Body of pancreas (tissue), 4 donors: ENCODE measurements around the gene MRPS18A. TPM values are rescaled to one million over a fixed set of nuclear protein-coding genes. Genes with fewer than 3 reads are reported as not detected.

ENCODE experiments used
- ATAC-seq: fragments of 150-250 bp; one replicate; pipeline ENCODE4 v1.9.1; 2016
- DNase-seq, 4 donors: peaks; one replicate each; pipeline ENCODE4 v3.0.0-alpha.2; 2019
- H3K27ac ChIP-seq, 4 donors: fragments of 200-600 bp; sonication (generic); 1 replicate in 3 of 4; 2 replicates in 1 of 4; pipeline versions ENCODE4 v1.5.1 to v1.6.1; 2016 to 2019; ENCODE audit warnings: mild to moderate bottlenecking in 1 of 4, mixed read lengths in 1 of 4, moderate library complexity in 1 of 4
- H3K27me3 ChIP-seq, 2 donors: fragments of 200-600 bp; sonication (generic); one replicate each; pipeline ENCODE4 v1.6.0; 2016; ENCODE audit warnings: mild to moderate bottlenecking in 1 of 2
- H3K36me3 ChIP-seq, 2 donors: fragments of 200-600 bp; sonication (generic); replicated peaks in 1 of 2; 2 replicates each; pipeline ENCODE4 v1.5.1; 2016; ENCODE audit warnings: low read depth in 2 of 2; ENCODE audit not compliant: insufficient read depth in 1 of 2
- H3K4me1 ChIP-seq: fragments of 200-600 bp; sonication (generic); one replicate; pipeline ENCODE4 v1.6.0; 2016
- H3K4me3 ChIP-seq, 2 donors: fragments of 200-600 bp; sonication (generic); 1 replicate in 1 of 2; 2 replicates in 1 of 2; pipeline ENCODE4 v1.5.1; 2016 to 2019
- H3K9me3 ChIP-seq, 3 donors: fragments of 200-600 bp; sonication (generic); 1 replicate in 2 of 3; 2 replicates in 1 of 3; pipeline ENCODE4 v1.5.1; 2016
- CTCF ChIP-seq, 7 experiments: fragments of 450-650 bp in 4 of 7; fragments of 200-600 bp in 3 of 7; sonication (generic) in 3 of 7; IDR thresholded peaks; one replicate each; pipeline ENCODE4 v1.5.1; 2016 to 2019; ENCODE audit warnings: antibody characterized with exemption in 7 of 7
- POLR2A ChIP-seq, 3 donors: fragments of 450-650 bp; IDR thresholded peaks; one replicate each; pipeline ENCODE4 v1.6.1; 2016; ENCODE audit warnings: antibody characterized with exemption in 3 of 3, mild to moderate bottlenecking in 2 of 3
- WGBS, 2 donors: methylation state at CpG; one replicate each; pipeline ENCODE4 v1.1.5; 2017; 5-methylcytosine and 5-hydroxymethylcytosine counted together
- intact Hi-C: fragments of 100-400 bp; cut with DNase I; formaldehyde crosslinking; loops from one replicate; pipeline ENCODE4 v1.15.1; 2023
- total RNA-seq, 2 donors: library from RNA; depleted of rRNA; stranded (reverse); fragments of >200 nt; gene quantifications; one replicate each; pipeline ENCODE4 v1.1.0, GENCODE V29; 2016

The MRPS18A gene
- total RNA-seq, 2 donors from 2014 or later = 16.9 to 36.3 TPM

- DNase-seq = no peak
- intact Hi-C loops = no loop called here
- H3K27me3 ChIP-seq = no peaks in the 10 kb centered on the region
- no peak overlapping the region for H3K4me3 ChIP-seq
- TF ChIP-seq POLR2A (IDR thresholded peaks at IDR 0.05) (no peak), CTCF (IDR thresholded peaks at IDR 0.05) (no peak)
- no peak overlapping the region for H3K27ac ChIP-seq
- H3K36me3 ChIP-seq = no peaks in the 10 kb centered on the region
- no peak for ATAC-seq
- H3K4me1 ChIP-seq = peaks cover 21% of the 10 kb centered on the region
- 50 to 56% methylated on average over 2 of the region's 2 CpGs for WGBS, 2 donors
- H3K9me3 ChIP-seq = no peaks in the 10 kb centered on the region
Observed at GRCh38 chr6:43689421-43689820, 1.8 kb upstream of the MRPS18A start.

GRCh38 chr6:43687079-43687436, 533 bp downstream of the MRPS18A start:
- intact Hi-C loops = no loop called here
- Histone ChIP-seq H3K4me1 (peaks cover 21% of the 10 kb centered on the region), H3K27ac (peak overlapping the region in 3 of 4 donors; percentile 27 to 69 (median 68)), H3K27me3 (no peaks in the 10 kb centered on the region), H3K4me3 (peak overlapping the region; percentile 49 to 59), H3K36me3 (no peaks in the 10 kb centered on the region), H3K9me3 (no peaks in the 10 kb centered on the region)
- TF ChIP-seq CTCF (IDR thresholded peaks at IDR 0.05) (no peak), POLR2A (IDR thresholded peaks at IDR 0.05) (no peak)
- 2% methylated on average over 10 of the region's 10 CpGs for WGBS, 2 donors
- no peak for DNase-seq
- peak; percentile 10 for ATAC-seq

- H3K4me1 ChIP-seq = peaks cover 21% of the 10 kb centered on the region
- TF ChIP-seq CTCF (IDR thresholded peaks at IDR 0.05) (no peak), POLR2A (IDR thresholded peaks at IDR 0.05) (no peak)
- H3K9me3 ChIP-seq = no peaks in the 10 kb centered on the region
- no peak for DNase-seq
- intact Hi-C loops = no loop called here
- WGBS, 2 donors = 62 to 84% methylated on average over 1 of the region's 1 CpG
- no peak overlapping the region for H3K27ac ChIP-seq
- H3K4me3 ChIP-seq = no peak overlapping the region
- H3K27me3 ChIP-seq = no peaks in the 10 kb centered on the region
- ATAC-seq = no peak
- H3K36me3 ChIP-seq = no peaks in the 10 kb centered on the region
Observed at GRCh38 chr6:43683708-43684455, 3.7 kb downstream of the MRPS18A start.

GRCh38 chr6:43682724-43683429, 4.7 kb downstream of the MRPS18A start:
- intact Hi-C loops = no loop called here
- no peaks in the 10 kb centered on the region for H3K27me3 ChIP-seq
- no peaks in the 10 kb centered on the region for H3K9me3 ChIP-seq
- DNase-seq = no peak
- H3K4me3 ChIP-seq = no peak overlapping the region
- peaks cover 15% of the 10 kb centered on the region for H3K4me1 ChIP-seq
- peaks cover 0 to 1% of the 10 kb centered on the region in 2 donors for H3K36me3 ChIP-seq
- ATAC-seq = no peak
- no peak for TF ChIP-seq POLR2A (IDR thresholded peaks at IDR 0.05)
- TF ChIP-seq CTCF (IDR thresholded peaks at IDR 0.05) = no peak
- H3K27ac ChIP-seq = no peak overlapping the region
- 58 to 62% methylated on average over 8 of the region's 8 CpGs for WGBS, 2 donors
